GM12875 (cell line): ENCODE data around the gene ACACA.

Experiments used
- H3K4me3 ChIP-seq: one replicate; pipeline ENCODE4 v1.5.1; 2011; ENCODE audit warnings: low read depth, low read length, control low read depth
- TF ChIP-seq, protein P1 (sequence below): IDR thresholded peaks from 2 replicates; pipeline ENCODE4 v1.5.1; 2011; ENCODE audit warnings: low read depth, mild to moderate bottlenecking, control low read depth, inconsistent platforms, low read length, moderate library complexity, borderline replicate concordance; ENCODE audit not compliant: insufficient read depth

The ACACA gene

DNA sequence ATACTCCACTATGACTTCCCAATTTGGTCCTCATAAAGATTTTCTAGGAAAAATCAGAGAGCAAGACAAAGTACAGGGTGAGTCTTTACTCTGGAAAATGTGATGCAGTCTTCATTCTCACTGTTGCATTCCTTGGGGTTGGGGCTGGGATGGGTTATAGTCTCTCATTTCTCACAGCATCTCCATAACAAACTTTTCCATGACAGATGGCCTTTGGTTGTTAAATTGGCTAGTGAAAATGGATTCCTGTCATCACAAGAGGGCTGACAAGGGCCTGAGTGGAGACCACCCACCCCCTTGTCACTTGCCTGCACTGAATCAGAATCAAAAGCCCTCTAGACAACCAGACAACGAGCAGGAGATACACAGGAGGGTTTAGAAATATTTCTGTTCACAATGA is 283.2 kb downstream of the ACACA start:
- TF ChIP-seq, protein P1, sequence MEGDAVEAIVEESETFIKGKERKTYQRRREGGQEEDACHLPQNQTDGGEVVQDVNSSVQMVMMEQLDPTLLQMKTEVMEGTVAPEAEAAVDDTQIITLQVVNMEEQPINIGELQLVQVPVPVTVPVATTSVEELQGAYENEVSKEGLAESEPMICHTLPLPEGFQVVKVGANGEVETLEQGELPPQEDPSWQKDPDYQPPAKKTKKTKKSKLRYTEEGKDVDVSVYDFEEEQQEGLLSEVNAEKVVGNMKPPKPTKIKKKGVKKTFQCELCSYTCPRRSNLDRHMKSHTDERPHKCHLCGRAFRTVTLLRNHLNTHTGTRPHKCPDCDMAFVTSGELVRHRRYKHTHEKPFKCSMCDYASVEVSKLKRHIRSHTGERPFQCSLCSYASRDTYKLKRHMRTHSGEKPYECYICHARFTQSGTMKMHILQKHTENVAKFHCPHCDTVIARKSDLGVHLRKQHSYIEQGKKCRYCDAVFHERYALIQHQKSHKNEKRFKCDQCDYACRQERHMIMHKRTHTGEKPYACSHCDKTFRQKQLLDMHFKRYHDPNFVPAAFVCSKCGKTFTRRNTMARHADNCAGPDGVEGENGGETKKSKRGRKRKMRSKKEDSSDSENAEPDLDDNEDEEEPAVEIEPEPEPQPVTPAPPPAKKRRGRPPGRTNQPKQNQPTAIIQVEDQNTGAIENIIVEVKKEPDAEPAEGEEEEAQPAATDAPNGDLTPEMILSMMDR: no peak
- no peak overlapping the region for H3K4me3 ChIP-seq

DNA sequence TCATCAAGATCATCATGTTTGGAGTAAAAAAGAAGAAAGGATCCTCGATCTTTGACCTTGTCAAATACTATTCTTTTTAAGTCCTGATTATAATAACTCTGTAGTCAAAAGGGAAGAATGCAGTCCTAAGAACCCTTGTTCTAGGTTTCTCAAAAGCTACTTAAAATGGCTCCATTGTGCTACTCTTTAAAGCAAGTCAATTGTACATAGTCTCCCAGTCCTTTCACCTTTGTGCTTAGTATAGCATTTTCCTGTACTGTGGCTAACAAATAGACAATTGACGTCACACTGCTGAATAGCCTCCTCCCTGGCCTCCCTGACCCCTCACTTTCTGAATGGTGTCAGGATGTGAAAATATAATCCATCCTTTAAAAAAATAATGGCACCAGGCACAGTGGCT is 285.0 kb downstream of the ACACA start:
- TF ChIP-seq, protein P1: no peak
- no peak overlapping the region for H3K4me3 ChIP-seq

DNA sequence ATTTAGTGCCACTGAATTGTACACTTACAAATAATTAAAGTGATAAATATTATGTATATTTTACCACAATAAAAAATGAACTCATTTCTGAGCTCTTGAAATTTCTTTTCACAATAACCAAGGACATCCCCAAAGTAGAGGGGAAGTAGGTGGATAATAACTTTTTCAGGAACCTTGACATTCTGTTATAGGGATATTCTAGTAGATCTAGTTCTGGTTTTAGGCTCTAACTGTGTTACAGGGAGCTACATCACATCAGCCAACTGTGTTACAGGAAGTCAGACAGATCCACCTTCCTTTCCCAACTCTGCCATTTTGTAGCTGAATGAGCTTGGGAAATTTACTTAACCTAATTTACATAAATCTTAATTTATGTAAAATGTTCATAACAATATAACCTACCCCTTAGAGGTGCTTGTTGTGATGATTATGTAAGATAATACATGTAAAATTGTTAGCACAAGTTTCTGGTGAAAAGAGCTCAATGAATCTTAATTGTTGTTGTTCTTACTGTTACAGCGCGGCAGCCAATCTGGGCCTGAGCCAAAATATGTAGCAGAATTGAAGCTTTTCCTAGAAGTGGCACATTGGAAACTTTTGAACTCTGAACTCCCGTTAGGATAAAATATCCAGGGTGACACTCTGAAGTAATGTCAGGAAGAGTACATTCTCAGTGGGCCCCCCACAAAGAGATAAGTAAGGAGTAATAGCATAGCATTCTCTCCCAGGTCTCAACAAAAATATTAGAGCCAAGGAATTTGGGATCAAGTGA is 288.1 kb downstream of the ACACA start:
- H3K4me3 ChIP-seq: no peak overlapping the region
- TF ChIP-seq, protein P1: no peak

DNA sequence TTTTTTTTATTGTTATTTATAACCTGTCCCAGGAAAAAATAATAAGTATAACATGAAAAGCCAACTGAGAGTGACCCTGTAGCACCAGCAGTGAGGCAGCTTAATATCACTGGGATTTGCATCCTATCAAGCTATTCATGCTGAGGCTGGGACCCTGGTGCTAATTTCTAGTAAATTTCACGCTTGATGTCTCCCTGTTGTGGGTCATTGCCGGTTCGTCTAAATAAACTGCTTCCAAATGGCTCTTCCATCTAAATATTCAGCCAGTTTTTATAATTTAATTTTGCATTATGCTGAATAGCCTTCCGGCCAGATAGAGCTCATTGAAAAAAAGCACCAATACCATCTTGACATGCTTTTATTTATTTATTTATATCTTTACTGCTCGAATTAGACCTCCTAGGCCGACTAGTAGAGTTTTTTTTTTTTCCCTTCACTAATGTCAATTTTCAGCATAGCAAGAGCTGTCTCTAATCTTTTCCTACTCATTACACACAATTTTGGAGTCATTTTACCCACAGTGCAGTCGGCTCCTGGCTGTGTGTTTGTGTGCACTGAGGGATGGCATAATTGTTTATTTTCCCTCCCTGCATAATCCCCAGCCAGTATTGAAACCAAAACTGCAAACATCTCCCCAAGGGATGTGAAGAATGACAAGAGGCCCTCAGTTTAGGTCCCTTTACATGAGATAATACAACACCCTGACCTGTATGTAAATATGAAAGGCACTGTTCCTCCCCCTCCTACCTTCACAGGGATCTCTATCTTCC is 289.1 kb downstream of the ACACA start:
- H3K4me3 ChIP-seq: no peak overlapping the region
- TF ChIP-seq, protein P1: no peak

DNA sequence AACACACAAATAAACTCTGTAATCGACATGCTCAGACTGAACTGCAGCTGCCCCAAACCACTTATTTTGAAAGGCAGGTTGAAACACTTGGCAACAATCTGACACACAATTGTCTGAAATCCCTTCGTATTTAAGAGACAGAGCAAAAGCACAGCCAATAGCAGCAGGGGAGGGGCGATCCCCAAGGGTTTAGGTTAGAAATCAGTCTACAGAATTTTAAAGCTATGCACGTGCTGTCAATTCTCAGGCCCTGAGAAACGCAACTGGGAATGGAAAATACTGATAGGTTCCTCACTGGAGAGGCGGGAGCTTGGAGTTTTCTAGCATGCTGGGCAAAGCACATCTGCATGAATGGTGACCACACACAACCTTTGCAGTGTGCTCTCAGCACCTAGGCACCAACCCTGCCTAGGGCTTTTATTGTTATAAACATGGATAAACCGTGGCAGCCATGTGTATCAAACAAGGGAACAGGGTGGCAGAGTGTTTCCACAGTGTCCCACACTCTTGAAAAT is 289.9 kb downstream of the ACACA start:
- TF ChIP-seq, protein P1: no peak
- H3K4me3 ChIP-seq: no peak overlapping the region

DNA sequence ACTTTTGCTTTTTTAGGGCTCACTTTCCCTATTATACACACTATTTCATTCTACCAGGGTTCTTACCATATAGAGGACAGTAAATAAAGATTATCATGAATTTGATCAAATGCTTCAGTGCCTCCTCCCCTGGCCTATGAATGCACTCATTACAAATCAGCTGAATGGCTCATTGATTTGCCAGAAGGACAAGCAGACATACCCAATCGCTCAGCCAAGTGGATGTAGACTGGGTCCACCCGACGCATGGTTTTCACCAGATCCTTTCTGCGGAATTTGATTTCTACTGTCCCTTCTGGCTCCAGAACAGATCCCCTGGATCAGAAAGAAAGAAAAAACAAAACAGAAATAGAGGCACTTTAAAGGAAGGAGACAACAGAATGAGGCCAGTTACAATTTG is 295.3 kb downstream of the ACACA start:
- H3K4me3 ChIP-seq: no peak overlapping the region
- TF ChIP-seq, protein P1: no peak
